Measurements from ENCODE around the gene COL25A1.
A peak's percentile ranks its signal among the peaks of the same experiment; 100 is the strongest.
"Not testable (repeated sequence)": the region's sequence is repeated elsewhere in the genome, so short reads cannot be mapped to it uniquely, and the experiment has no call there.

The COL25A1 gene

DNA sequence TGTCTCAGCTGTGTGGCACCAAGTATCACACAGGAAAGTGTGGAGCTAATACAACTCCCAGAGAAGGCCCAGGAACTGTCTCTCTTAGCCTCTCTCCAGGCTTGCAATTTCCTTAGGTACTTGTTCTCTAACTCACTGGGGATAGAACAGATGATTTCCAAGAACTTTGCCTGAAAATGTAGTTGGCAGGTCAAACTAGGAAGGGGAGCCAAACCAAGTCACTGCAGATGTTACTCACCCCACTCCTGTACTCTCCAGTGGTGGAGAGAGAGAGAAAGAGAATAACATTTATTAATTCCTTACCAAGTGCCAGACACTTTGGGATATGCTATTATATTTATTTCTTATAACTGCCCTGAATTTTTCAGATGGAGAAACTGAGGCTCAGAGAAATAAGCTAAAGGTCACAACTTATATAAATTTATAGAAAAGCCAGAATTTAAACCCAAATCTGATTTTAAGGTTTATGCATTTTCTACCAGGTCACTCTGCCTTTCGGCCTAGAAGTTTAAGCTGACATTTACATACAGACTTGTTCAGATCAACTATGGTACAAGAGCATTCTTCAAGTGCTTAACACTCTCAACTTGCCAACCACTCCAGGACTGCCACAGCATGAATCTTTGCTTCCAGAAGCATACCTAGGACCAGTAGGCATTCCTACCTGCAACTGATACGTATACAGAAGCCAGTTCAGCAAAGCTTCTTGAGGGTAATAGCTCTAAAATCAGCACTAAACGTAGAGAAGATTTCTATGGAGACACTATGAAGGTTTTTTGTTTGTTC is 291.0 kb downstream of the COL25A1 start:
- Mint-ChIP-seq H3K27me3 (ENCODE audit: low read depth) (no peaks in the 10 kb centered on the region), H3K27ac (no peak overlapping the region), H3K36me3 (ENCODE audit: low read depth) (no peaks in the 10 kb centered on the region), H3K4me1 (ENCODE audit: low read depth) (no peaks in the 10 kb centered on the region), H3K9me3 (no peaks in the 10 kb centered on the region), H3K4me3 (no peak overlapping the region)

DNA sequence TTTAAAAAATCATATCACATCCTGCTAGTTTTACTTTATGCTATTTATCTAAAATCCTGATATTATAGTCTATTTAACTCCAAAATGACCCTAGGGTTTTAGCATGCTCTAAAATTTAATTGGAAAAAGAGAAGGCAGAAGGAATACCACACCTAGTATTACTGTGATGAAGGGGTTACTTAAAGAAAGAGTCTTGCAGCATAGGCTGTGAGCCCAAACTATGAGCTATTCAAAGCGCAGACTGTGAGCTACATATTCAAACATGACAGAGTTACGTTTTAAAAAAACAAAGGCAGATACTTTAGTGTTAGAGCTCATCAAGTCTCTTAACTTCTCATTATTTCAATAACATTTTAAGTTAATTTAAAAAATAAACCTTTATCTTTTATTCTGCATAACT is 291.9 kb downstream of the COL25A1 start:
- H3K27ac Mint-ChIP-seq = no peak overlapping the region
- no peak overlapping the region for H3K4me3 Mint-ChIP-seq
- no peaks in the 10 kb centered on the region for H3K27me3 Mint-ChIP-seq (ENCODE audit: low read depth)
- peaks cover 3% of the 10 kb centered on the region for H3K4me1 Mint-ChIP-seq (ENCODE audit: low read depth)
- H3K36me3 Mint-ChIP-seq (ENCODE audit: low read depth) = no peaks in the 10 kb centered on the region
- no peaks in the 10 kb centered on the region for H3K9me3 Mint-ChIP-seq

DNA sequence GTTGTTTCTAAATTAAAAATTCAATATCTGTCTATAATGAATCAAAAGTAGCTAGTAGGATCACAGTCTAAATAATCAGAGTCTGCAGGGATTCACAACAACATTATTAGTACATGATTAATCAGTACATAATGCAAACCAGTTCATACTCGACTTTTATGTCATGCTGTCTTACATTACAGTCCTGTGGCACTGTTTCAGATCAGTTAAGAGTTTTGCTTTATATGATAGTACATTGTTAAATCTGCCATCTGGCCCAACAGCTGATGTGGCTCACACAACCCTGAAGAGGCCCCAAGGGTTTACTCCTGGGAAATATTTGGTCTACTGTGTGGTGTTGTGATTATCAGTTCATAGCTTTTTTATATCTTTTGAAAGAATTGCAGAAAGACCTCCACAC is 292.5 kb downstream of the COL25A1 start:
- no peak overlapping the region for H3K4me3 Mint-ChIP-seq
- no peaks in the 10 kb centered on the region for H3K9me3 Mint-ChIP-seq
- no peaks in the 10 kb centered on the region for H3K36me3 Mint-ChIP-seq (ENCODE audit: low read depth)
- peaks cover 9% of the 10 kb centered on the region for H3K4me1 Mint-ChIP-seq (ENCODE audit: low read depth)
- H3K27me3 Mint-ChIP-seq (ENCODE audit: low read depth) = no peaks in the 10 kb centered on the region
- H3K27ac Mint-ChIP-seq = no peak overlapping the region

- Mint-ChIP-seq H3K27me3 (ENCODE audit: low read depth) (no peaks in the 10 kb centered on the region), H3K4me1 (ENCODE audit: low read depth) (peaks cover 11% of the 10 kb centered on the region), H3K27ac (no peak overlapping the region), H3K9me3 (no peaks in the 10 kb centered on the region), H3K4me3 (no peak overlapping the region), H3K36me3 (ENCODE audit: low read depth) (no peaks in the 10 kb centered on the region)
Observed at GRCh38 chr4:109007976-109008375, 294.5 kb downstream of the COL25A1 start.

- no peaks in the 10 kb centered on the region for H3K36me3 Mint-ChIP-seq (ENCODE audit: low read depth)
- H3K27ac Mint-ChIP-seq = peak overlapping the region; percentile 10
- H3K27me3 Mint-ChIP-seq (ENCODE audit: low read depth) = no peaks in the 10 kb centered on the region
- H3K9me3 Mint-ChIP-seq = no peaks in the 10 kb centered on the region
- H3K4me1 Mint-ChIP-seq (ENCODE audit: low read depth) = peaks cover 11% of the 10 kb centered on the region
- H3K4me3 Mint-ChIP-seq = peak overlapping the region; percentile 7
Observed at GRCh38 chr4:109005523-109005922, 296.9 kb downstream of the COL25A1 start.

DNA sequence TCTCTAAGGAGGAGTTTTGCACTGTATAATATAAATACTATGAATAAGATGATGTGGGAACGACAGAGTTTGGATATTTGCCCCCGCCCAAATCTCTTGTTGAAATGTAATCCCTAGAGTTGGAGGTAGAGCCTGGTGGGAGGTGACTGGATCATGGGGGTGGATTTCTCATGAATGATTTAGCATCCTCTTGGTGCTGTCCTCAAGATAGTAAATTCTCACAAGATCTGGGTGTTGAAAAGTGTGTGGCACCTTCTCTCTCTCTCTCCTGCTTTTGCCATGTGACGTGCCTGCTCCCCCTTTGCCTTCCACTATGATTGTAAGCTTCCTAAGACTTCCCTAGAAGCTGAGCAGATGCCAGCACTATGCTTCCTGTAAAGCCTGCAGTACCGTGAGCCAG is 298.0 kb downstream of the COL25A1 start:
- Mint-ChIP-seq H3K36me3 (ENCODE audit: low read depth) (no peaks in the 10 kb centered on the region), H3K4me3 (no peak overlapping the region), H3K27me3 (ENCODE audit: low read depth) (no peaks in the 10 kb centered on the region), H3K9me3 (no peaks in the 10 kb centered on the region), H3K27ac (no peak overlapping the region), H3K4me1 (ENCODE audit: low read depth) (peaks cover 11% of the 10 kb centered on the region)

DNA sequence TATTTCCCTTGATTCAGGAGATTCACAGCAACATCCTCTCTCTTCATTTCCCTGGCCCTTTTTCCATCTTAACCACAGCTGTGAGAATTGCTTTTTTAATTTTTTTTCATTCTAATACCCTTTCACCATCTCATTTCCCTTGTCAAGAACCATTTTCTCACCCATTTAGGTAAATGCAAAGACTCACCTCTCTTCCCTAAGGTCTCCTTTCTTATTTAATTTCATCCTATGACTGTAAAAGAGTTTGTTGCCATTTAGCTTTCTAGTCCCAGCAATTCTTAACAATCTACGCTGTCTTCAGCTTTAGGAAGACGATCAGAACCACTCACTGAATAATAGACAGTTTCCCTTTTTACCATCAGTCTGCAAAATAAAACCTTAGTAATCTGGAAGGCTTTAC is 298.5 kb downstream of the COL25A1 start:
- Mint-ChIP-seq H3K27me3 (ENCODE audit: low read depth) (no peaks in the 10 kb centered on the region), H3K27ac (no peak overlapping the region), H3K4me3 (no peak overlapping the region), H3K36me3 (ENCODE audit: low read depth) (no peaks in the 10 kb centered on the region), H3K4me1 (ENCODE audit: low read depth) (peaks cover 11% of the 10 kb centered on the region), H3K9me3 (no peaks in the 10 kb centered on the region)

DNA sequence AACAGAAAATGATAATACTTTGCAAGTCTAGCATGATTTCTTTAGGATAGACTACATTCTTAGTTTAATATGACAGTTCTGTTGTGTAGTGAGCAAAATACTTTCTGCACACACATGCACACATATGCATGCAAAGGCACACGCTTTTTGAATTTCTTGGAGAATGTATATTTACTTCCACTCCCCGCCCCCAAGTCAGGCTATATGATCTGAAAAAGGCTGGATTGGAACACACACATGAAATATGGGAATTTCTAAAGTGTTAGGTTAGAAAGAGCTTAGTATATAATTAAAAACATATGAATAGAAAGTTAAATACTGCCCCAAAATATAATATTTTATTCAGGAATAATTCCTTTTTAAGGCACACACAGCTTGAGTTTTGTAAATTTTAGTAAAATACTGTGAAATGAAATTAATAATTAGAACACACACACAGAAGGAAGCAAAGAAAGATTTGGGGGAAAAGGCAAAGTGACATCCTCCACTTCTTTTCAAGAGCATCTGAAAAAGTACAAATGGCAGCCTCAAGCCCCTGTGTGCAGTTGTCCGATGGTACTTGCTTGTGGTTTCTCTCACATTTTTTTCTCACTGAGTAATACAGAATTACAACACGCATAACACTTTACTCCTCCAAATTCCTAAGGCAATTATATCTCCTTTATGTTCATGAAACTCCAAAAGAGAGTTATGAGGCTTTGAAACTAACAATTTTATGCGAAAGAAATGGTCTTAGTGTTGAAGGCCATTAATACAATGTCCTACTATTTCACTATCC is 310.7 kb downstream of the COL25A1 start:
- H3K4me3 Mint-ChIP-seq = no peak overlapping the region
- H3K9me3 Mint-ChIP-seq = no peaks in the 10 kb centered on the region
- H3K4me1 Mint-ChIP-seq (ENCODE audit: low read depth) = no peaks in the 10 kb centered on the region
- no peaks in the 10 kb centered on the region for H3K27me3 Mint-ChIP-seq (ENCODE audit: low read depth)
- no peaks in the 10 kb centered on the region for H3K36me3 Mint-ChIP-seq (ENCODE audit: low read depth)
- no peak overlapping the region for H3K27ac Mint-ChIP-seq

- Mint-ChIP-seq H3K9me3 (no peaks in the 10 kb centered on the region), H3K4me1 (ENCODE audit: low read depth) (no peaks in the 10 kb centered on the region), H3K36me3 (ENCODE audit: low read depth) (no peaks in the 10 kb centered on the region), H3K27ac (no peak overlapping the region), H3K4me3 (no peak overlapping the region), H3K27me3 (ENCODE audit: low read depth) (no peaks in the 10 kb centered on the region)
Observed at GRCh38 chr4:108988464-108989195, 313.8 kb downstream of the COL25A1 start.

DNA sequence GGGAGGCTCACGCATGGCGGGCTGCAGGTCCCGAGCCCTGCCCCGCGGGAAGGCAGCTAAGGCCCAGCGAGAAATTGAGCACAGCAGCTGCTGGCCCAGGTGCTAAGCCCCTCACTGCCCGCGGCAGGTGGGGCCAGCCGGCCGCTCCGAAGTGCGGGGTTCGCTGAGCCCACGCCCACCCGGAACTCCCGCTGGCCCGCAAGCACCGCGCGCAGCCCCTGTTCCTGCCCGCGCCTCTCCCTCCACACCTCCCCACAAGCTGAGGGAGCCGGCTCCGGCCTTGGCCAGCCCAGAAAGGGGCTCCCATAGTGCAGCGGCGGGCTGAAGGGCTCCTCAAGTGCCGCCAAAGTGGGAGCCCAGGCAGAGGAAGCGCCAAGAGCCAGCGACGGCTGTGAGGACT is 318.0 kb downstream of the COL25A1 start:
- not testable (repeated sequence) for H3K4me3 Mint-ChIP-seq; H3K4me1 Mint-ChIP-seq (ENCODE audit: low read depth); H3K9me3 Mint-ChIP-seq; H3K27me3 Mint-ChIP-seq (ENCODE audit: low read depth); H3K27ac Mint-ChIP-seq; H3K36me3 Mint-ChIP-seq (ENCODE audit: low read depth)

DNA sequence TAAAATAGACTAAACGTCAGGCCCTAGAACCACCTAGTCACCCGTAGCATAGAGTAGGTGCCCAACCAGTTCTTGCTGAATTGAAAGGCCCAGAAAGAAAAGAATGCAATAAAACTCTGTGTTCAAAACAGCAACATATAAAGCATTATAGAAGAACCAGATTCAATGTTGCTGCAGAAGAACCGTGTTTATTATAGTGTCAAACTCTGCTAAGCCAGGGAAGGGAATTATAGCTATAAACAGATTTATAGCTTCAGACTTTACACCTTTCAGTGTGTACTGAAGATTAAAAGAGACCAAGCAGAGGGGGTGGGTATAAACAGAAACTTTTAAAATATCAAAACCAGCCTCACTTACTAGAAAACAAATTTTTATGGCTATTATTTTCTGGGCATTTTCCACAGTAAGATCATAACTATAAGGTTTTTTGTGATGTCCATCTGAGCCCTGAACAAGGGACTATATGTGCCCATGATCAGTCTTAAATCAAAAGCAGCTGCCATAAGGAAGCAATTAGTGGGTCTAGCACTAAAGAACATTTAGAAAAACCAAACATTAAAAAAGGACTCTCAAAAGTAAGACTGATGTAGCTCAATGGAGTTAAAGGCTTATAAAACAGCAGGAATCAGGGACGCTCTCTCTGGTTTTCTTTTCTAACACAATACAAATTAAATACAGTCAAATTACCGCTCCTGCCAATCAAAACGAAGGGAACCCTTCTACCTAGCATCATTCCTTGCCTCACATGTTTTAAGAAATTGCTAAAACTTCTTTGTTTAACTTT is 319.9 kb downstream of the COL25A1 start:
- Mint-ChIP-seq H3K4me1 (ENCODE audit: low read depth) (peaks cover 10% of the 10 kb centered on the region), H3K4me3 (no peak overlapping the region), H3K9me3 (peaks cover 4% of the 10 kb centered on the region), H3K27me3 (ENCODE audit: low read depth) (no peaks in the 10 kb centered on the region), H3K27ac (no peak overlapping the region), H3K36me3 (ENCODE audit: low read depth) (peaks cover 6% of the 10 kb centered on the region)

DNA sequence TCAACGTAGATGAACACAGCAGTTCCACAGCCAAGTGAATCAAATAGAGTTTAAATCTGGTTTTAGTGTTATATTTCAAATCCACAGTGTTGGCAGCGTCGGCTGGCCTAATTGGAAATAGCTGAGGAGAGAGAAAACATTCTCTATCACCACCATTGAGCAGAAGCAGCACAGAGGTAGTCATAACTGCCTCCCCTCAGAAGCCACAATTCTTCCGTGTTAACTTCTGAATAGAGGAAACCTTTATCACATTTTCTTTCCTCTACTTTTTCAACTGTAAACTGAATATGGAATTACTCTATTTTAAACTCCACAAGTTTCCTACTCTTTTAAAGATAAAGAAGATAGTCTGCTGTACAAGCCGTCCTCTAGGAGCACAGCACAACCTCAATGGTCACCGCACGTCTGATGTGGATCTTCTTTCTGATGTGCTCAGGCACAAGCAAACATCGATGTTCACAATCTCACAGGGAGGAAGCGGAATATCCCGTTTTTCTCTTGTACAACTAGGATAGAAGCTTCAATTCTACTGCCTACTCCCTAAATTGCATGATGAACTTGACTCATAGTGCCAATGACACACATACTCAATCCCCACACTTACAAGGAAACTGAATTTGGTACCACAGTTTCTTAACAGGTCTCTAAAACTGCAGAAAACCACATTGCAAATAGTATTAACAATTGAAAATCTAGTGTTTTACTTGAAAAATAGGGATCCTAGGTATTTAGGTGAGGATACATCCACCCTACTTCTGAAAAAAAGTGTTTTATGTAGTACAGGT is 321.8 kb downstream of the COL25A1 start:
- Mint-ChIP-seq H3K27me3 (ENCODE audit: low read depth) (no peaks in the 10 kb centered on the region), H3K36me3 (ENCODE audit: low read depth) (peaks cover 8% of the 10 kb centered on the region), H3K9me3 (peaks cover 5% of the 10 kb centered on the region), H3K27ac (no peak overlapping the region), H3K4me3 (no peak overlapping the region), H3K4me1 (ENCODE audit: low read depth) (peaks cover 10% of the 10 kb centered on the region)

- Mint-ChIP-seq H3K4me1 (ENCODE audit: low read depth) (peaks cover 10% of the 10 kb centered on the region), H3K27me3 (ENCODE audit: low read depth) (no peaks in the 10 kb centered on the region), H3K36me3 (ENCODE audit: low read depth) (peaks cover 9% of the 10 kb centered on the region), H3K27ac (peak overlapping the region; percentile 2), H3K9me3 (peaks cover 5% of the 10 kb centered on the region), H3K4me3 (no peak overlapping the region)
Observed at GRCh38 chr4:108979759-108980158, 322.7 kb downstream of the COL25A1 start.
